Stimulated activated CD4-positive, alpha-beta T cell treated with anti-CD3 and anti-CD28 coated beads, Interleukin-15, amount 100 ng/mL, for 24 hours (primary cell): ENCODE measurements around the gene HIP1.
A peak's percentile ranks its signal among the peaks of the same experiment; 100 is the strongest.

ENCODE experiments used
- DNase-seq: peaks from one replicate; pipeline ENCODE4 v3.0.0-alpha.2; 2020

Gene HIP1

GRCh38 chr7:75485355-75485978 is 253.3 kb downstream of the HIP1 start:
- peak; percentile 12 for DNase-seq
